K562 (cell line): ENCODE measurements around the gene ZFAND6. TPM values are rescaled to one million over a fixed set of nuclear protein-coding genes. Genes with fewer than 3 reads are reported as not detected.

Source experiments
- GTF2B ChIP-seq: IDR thresholded peaks from 2 replicates; pipeline ENCODE4 v1.6.1; 2011; ENCODE audit not compliant: insufficient read length; ENCODE audit errors: extremely low read depth
- NFE2 ChIP-seq: IDR thresholded peaks from 2 replicates; pipeline ENCODE4 v1.6.1; 2014; ENCODE audit warnings: antibody characterized with exemption, low read depth
- SNIP1 ChIP-seq: fragments of 450-650 bp; IDR thresholded peaks from 2 replicates; pipeline ENCODE4 v1.7.1; 2017; ENCODE audit warnings: low read depth, mild to moderate bottlenecking
- TFAM ChIP-seq: fragments of 250-450 bp; sonication (Bioruptor Pico); conservative IDR thresholded peaks from 2 replicates; pipeline ENCODE4 v1.5.0; 2021; ENCODE audit warnings: mild to moderate bottlenecking, moderate library complexity
- ZBTB1 ChIP-seq: sonication (generic); formaldehyde crosslinking; IDR thresholded peaks from 2 replicates; pipeline ENCODE4 v1.8.1; 2023; ENCODE audit warnings: missing genetic modification reagents, low read depth, mild to moderate bottlenecking, borderline replicate concordance
- ZFP91 ChIP-seq: sonication (generic); formaldehyde crosslinking; IDR thresholded peaks from 2 replicates; pipeline ENCODE4 v1.8.0; 2022; ENCODE audit warnings: mild to moderate bottlenecking, missing genetic modification reagents
- ZNF253 ChIP-seq: fragments of 250-450 bp; sonication (Bioruptor Pico); conservative IDR thresholded peaks from 2 replicates; pipeline ENCODE4 v1.6.1; 2021; ENCODE audit warnings: mild to moderate bottlenecking
- polyA plus RNA-seq, 8 experiments: library from polyadenylated mRNA; depleted of rRNA in 4 of 8; stranded (reverse) in 5 of 8; unstranded in 3 of 8; fragments of >200 nt; fragmentation: Nextera tagmentation in 2 of 8; fragmentation: Illumina TruSeq in 1 of 8; extraction: Ambion mirVana in 2 of 8; extraction: Trizol in 1 of 8; gene quantifications; 2 replicates each; pipeline versions ENCODE4 v1.2.1 to v1.2.3, GENCODE V29; 2011 to 2014; ENCODE audit warnings: inconsistent platforms in 1 of 8, missing spikeins in 1 of 8
- total RNA-seq, 7 experiments: library from RNA; depleted of rRNA in 6 of 7; stranded (reverse); fragments of >200 nt in 6 of 7; fragmentation: Illumina TruSeq in 2 of 7; extraction: Trizol in 2 of 7; gene quantifications; 2 replicates each; pipeline versions ENCODE4 v1.2.1 to v1.2.3, GENCODE V29; 2011 to 2021; ENCODE audit warnings: low replicate concordance in 1 of 7
- TF ChIP-seq, protein P1 (sequence below), 2 experiments: fragments of 450-650 bp; formaldehyde crosslinking in 1 of 2; IDR thresholded peaks; 2 replicates each; pipeline versions ENCODE4 v1.4.0 to v1.6.1; 2014 to 2020; ENCODE audit warnings: mild to moderate bottlenecking in 2 of 2, borderline replicate concordance in 1 of 2, low read depth in 1 of 2
- TF ChIP-seq, protein P2 (sequence below): sonication (generic); formaldehyde crosslinking; IDR thresholded peaks from 2 replicates; pipeline ENCODE4 v1.8.0; 2022; ENCODE audit warnings: mild to moderate bottlenecking, missing genetic modification reagents

The ZFAND6 gene
- total and polyA plus RNA-seq, 9 of the 15 experiments (the other 6 are each of a cell fraction or from before 2014, with no cell fraction given): 53.9 to 206 (median 88.9) TPM

- TF ChIP-seq, protein P1, sequence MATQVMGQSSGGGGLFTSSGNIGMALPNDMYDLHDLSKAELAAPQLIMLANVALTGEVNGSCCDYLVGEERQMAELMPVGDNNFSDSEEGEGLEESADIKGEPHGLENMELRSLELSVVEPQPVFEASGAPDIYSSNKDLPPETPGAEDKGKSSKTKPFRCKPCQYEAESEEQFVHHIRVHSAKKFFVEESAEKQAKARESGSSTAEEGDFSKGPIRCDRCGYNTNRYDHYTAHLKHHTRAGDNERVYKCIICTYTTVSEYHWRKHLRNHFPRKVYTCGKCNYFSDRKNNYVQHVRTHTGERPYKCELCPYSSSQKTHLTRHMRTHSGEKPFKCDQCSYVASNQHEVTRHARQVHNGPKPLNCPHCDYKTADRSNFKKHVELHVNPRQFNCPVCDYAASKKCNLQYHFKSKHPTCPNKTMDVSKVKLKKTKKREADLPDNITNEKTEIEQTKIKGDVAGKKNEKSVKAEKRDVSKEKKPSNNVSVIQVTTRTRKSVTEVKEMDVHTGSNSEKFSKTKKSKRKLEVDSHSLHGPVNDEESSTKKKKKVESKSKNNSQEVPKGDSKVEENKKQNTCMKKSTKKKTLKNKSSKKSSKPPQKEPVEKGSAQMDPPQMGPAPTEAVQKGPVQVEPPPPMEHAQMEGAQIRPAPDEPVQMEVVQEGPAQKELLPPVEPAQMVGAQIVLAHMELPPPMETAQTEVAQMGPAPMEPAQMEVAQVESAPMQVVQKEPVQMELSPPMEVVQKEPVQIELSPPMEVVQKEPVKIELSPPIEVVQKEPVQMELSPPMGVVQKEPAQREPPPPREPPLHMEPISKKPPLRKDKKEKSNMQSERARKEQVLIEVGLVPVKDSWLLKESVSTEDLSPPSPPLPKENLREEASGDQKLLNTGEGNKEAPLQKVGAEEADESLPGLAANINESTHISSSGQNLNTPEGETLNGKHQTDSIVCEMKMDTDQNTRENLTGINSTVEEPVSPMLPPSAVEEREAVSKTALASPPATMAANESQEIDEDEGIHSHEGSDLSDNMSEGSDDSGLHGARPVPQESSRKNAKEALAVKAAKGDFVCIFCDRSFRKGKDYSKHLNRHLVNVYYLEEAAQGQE (IDR thresholded peaks at IDR 0.05; ENCODE audit: borderline replicate concordance): no peak
- TF ChIP-seq, protein P1 (CRISPR knock-in tag; IDR thresholded peaks at IDR 0.05; ENCODE audit: low read depth): no peak
- TF ChIP-seq, protein P2, sequence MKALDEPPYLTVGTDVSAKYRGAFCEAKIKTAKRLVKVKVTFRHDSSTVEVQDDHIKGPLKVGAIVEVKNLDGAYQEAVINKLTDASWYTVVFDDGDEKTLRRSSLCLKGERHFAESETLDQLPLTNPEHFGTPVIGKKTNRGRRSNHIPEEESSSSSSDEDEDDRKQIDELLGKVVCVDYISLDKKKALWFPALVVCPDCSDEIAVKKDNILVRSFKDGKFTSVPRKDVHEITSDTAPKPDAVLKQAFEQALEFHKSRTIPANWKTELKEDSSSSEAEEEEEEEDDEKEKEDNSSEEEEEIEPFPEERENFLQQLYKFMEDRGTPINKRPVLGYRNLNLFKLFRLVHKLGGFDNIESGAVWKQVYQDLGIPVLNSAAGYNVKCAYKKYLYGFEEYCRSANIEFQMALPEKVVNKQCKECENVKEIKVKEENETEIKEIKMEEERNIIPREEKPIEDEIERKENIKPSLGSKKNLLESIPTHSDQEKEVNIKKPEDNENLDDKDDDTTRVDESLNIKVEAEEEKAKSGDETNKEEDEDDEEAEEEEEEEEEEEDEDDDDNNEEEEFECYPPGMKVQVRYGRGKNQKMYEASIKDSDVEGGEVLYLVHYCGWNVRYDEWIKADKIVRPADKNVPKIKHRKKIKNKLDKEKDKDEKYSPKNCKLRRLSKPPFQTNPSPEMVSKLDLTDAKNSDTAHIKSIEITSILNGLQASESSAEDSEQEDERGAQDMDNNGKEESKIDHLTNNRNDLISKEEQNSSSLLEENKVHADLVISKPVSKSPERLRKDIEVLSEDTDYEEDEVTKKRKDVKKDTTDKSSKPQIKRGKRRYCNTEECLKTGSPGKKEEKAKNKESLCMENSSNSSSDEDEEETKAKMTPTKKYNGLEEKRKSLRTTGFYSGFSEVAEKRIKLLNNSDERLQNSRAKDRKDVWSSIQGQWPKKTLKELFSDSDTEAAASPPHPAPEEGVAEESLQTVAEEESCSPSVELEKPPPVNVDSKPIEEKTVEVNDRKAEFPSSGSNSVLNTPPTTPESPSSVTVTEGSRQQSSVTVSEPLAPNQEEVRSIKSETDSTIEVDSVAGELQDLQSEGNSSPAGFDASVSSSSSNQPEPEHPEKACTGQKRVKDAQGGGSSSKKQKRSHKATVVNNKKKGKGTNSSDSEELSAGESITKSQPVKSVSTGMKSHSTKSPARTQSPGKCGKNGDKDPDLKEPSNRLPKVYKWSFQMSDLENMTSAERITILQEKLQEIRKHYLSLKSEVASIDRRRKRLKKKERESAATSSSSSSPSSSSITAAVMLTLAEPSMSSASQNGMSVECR: 0 out of 2 replicates have a peak, but pooled peaks have one; percentile 51
- no peak for TF ChIP-seq ZFP91 (CRISPR knock-in tag)
- 0 out of 2 replicates have a peak, but pooled peaks have one; percentile 8 for TF ChIP-seq ZBTB1
- no peak for TF ChIP-seq TFAM
- no peak for TF ChIP-seq ZNF253
- no peak for TF ChIP-seq NFE2
- TF ChIP-seq SNIP1: no peak
- TF ChIP-seq GTF2B: no peak
Measured at GRCh38 chr15:80058851-80059785, at the start of gene ZFAND6 (continued).
